GM10266 (cell line): Measurements from ENCODE around the gene STUM.
A peak's percentile ranks its signal among the peaks of the same experiment; 100 is the strongest.
"Not testable (repeated sequence)": the region's sequence is repeated elsewhere in the genome, so short reads cannot be mapped to it uniquely, and the experiment has no call there.

Experiments used
- DNase-seq: peaks from one replicate; pipeline ENCODE4 v3.0.0; 2012; ENCODE audit errors: extremely low spot score
- CTCF ChIP-seq: IDR thresholded peaks from 2 replicates; pipeline ENCODE4 v1.5.1; 2012; ENCODE audit warnings: mild to moderate bottlenecking, low read depth; ENCODE audit not compliant: control insufficient read depth, insufficient read depth; ENCODE audit errors: missing control alignments

Gene STUM

GRCh38 chr1:226608699-226609505 is 60.3 kb downstream of the STUM start:
- peak; percentile 88 for TF ChIP-seq CTCF
- peak; percentile 76 for DNase-seq

GRCh38 chr1:226609836-226610455 is 61.4 kb downstream of the STUM start:
- no peak for TF ChIP-seq CTCF
- DNase-seq, result no peak

GRCh38 chr1:226610671-226611070 is 62.1 kb downstream of the STUM start:
- no peak for DNase-seq
- TF ChIP-seq CTCF, result no peak

GRCh38 chr1:226611301-226611700 is 62.7 kb downstream of the STUM start:
- TF ChIP-seq CTCF, result no peak
- DNase-seq, result no peak

- not testable (repeated sequence) for DNase-seq
Measured at GRCh38 chr1:226611980-226612379, 63.4 kb downstream of the STUM start.

- DNase-seq, result no peak
- TF ChIP-seq CTCF, result no peak
Measured at GRCh38 chr1:226615876-226616275, 67.3 kb downstream of the STUM start.

GRCh38 chr1:226616636-226617035 is 68.1 kb downstream of the STUM start:
- no peak for DNase-seq
- TF ChIP-seq CTCF, result no peak
